ENCODE measurements around the gene MAML2. TPM values are rescaled to one million over a fixed set of nuclear protein-coding genes. Genes with fewer than 3 reads are reported as not detected.
A peak's percentile ranks its signal among the peaks of the same experiment; 100 is the strongest.

The MAML2 gene
- total and polyA plus RNA-seq, 9 of the 15 experiments (the other 6 are each of a cell fraction or from before 2014, with no cell fraction given), result 0.79 to 6.8 (median 4.8) TPM

DNA sequence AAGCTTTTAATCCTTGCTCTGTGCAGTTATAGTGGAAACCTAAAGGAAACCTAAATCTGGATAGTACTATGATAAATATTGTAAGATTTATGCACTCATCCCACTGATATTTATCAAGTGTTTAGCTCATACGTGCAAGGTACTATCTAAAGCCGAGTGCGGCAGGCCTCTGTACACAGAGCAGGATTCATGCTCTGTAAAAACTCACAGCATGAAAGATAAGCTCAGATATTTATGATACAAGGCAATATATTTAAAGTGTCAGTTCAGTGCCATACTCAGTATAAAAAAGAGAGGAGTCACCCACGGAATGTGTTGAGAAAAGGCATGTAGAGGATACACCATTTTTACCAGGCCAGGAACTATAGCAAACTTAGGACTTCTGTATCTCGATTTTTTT lies 66.2 kb downstream of the MAML2 start (continued):
- TF ChIP-seq, protein P1, sequence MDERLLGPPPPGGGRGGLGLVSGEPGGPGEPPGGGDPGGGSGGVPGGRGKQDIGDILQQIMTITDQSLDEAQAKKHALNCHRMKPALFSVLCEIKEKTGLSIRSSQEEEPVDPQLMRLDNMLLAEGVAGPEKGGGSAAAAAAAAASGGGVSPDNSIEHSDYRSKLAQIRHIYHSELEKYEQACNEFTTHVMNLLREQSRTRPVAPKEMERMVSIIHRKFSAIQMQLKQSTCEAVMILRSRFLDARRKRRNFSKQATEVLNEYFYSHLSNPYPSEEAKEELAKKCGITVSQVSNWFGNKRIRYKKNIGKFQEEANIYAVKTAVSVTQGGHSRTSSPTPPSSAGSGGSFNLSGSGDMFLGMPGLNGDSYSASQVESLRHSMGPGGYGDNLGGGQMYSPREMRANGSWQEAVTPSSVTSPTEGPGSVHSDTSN (CRISPR knock-in tag; IDR thresholded peaks at IDR 0.05; ENCODE audit: low read depth), result no peak
- TF ChIP-seq, protein P1 (tag; conservative IDR thresholded peaks at IDR 0.05; ENCODE audit: low read depth), result peak; percentile 44
- TF ChIP-seq BRD4 (IDR thresholded peaks at IDR 0.05) (no peak), ZFP1 (CRISPR knock-in tag; IDR thresholded peaks at IDR 0.05) (no peak), SUPT5H (IDR thresholded peaks at IDR 0.05) (no peak), DDX20 (tag; IDR thresholded peaks at IDR 0.05; ENCODE audit: low read depth) (no peak)

GRCh38 chr11:96275801-96276594 lies 67.0 kb downstream of the MAML2 start:
- intact Hi-C loops (cut with micrococcal nuclease) (loop anchor here (5.0 kb wide), 1 partner anchor 66 kb away; the partner anchor contains the start of gene MAML2), in situ Hi-C loops (cut with MboI) (no loop called here)
- peak; percentile 26; the same call in 2 of the 3 replicates for ATAC-seq
- Histone ChIP-seq H3K79me2 (ENCODE audit: control insufficient read depth, insufficient read depth, low read length) (no peaks in the 10 kb centered on the region), H3K4me3 (no peak overlapping the region), H3K4me2 (ENCODE audit: insufficient read depth, low read length) (peak overlapping the region; percentile 1; the same call in 1 of the 2 replicates), H3K9ac (ENCODE audit: insufficient read depth in 1 of 2, low read depth in 2 of 2, low read length in 2 of 2) (0 out of 4 replicates have a peak overlapping the region, but pooled peaks of 1 of the 2 experiments have one; percentile 22), H2AFZ (ENCODE audit: low read depth, low read length) (peak overlapping the region; percentile 53; the same call in 1 of the 2 replicates), H4K20me1 (replicated peaks; ENCODE audit: control insufficient read depth, insufficient read depth, low read length) (no peaks in the 10 kb centered on the region), H3K36me3 (ENCODE audit: control insufficient read depth, insufficient read depth, low read length) (no peaks in the 10 kb centered on the region; the same call in 2 of the 3 replicates), H3K27ac (ENCODE audit: extremely low read depth, low read depth, low read length) (peak overlapping the region; percentile 47; the same call in 2 of the 3 replicates), H3K9me1 (ENCODE audit: control insufficient read depth, insufficient read depth, low read length) (no peaks in the 10 kb centered on the region), H3K4me1 (replicated peaks in 1 of 2; ENCODE audit: control insufficient read depth in 2 of 2, insufficient read depth in 2 of 2, low read length in 2 of 2) (peaks cover 4 to 41% of the 10 kb centered on the region in 2 experiments), H3K27me3 (ENCODE audit: control insufficient read depth in 2 of 2, insufficient read depth in 2 of 2, low read length in 2 of 2) (no peaks in the 10 kb centered on the region), H3K9me3 (replicated peaks; ENCODE audit: control insufficient read depth, insufficient read depth, low read depth, low read length) (no peaks in the 10 kb centered on the region)
- FAIRE-seq, result peak; percentile 11
- CTCF ChIA-PET (ENCODE audit: low intra/inter-chr PET ratio), result no interaction called here
- POLR2A ChIA-PET, result interaction anchor here (0.9 to 1.5 kb wide), 5 partner anchors 9 to 33 kb away, joined by 3 to 4 read pairs (median 3); no protein-coding TSS in a partner anchor
- BruUV-seq (replicated peaks), result no TSS peak
- WGBS (ENCODE audit: insufficient coverage, low coverage, missing lambda C conversion rate), result 17% methylated on average over 5 of the region's 5 CpGs
- no peak for DNase-seq (ENCODE audit: extremely low read depth in 1 of 4, low spot score in 3 of 4)
- TF ChIP-seq ZNF217 (CRISPR knock-in tag; IDR thresholded peaks at IDR 0.05) (no peak), NBN (IDR thresholded peaks at IDR 0.05; ENCODE audit: low read depth) (no peak), RUNX1 (IDR thresholded peaks at IDR 0.05; ENCODE audit: low read depth) (no peak), CBFA2T3 (IDR thresholded peaks at IDR 0.05) (peak; percentile 61), HDAC6 (IDR thresholded peaks at IDR 0.05; ENCODE audit: low read depth, low read length) (no peak), NR1H2 (CRISPR knock-in tag; IDR thresholded peaks at IDR 0.05) (no peak), ERF (CRISPR knock-in tag; IDR thresholded peaks at IDR 0.05) (no peak), KDM1A (IDR thresholded peaks at IDR 0.05) (no peak)
- TF ChIP-seq, protein P2, sequence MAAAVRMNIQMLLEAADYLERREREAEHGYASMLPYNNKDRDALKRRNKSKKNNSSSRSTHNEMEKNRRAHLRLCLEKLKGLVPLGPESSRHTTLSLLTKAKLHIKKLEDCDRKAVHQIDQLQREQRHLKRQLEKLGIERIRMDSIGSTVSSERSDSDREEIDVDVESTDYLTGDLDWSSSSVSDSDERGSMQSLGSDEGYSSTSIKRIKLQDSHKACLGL (CRISPR knock-in tag; IDR thresholded peaks at IDR 0.05; ENCODE audit: borderline replicate concordance, poor library complexity, severe bottlenecking), result no peak
- TF ChIP-seq, protein P3, sequence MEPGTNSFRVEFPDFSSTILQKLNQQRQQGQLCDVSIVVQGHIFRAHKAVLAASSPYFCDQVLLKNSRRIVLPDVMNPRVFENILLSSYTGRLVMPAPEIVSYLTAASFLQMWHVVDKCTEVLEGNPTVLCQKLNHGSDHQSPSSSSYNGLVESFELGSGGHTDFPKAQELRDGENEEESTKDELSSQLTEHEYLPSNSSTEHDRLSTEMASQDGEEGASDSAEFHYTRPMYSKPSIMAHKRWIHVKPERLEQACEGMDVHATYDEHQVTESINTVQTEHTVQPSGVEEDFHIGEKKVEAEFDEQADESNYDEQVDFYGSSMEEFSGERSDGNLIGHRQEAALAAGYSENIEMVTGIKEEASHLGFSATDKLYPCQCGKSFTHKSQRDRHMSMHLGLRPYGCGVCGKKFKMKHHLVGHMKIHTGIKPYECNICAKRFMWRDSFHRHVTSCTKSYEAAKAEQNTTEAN (CRISPR knock-in tag; IDR thresholded peaks at IDR 0.05), result no peak

Measured in K562 (cell line).